Right lobe of liver (tissue), 6 donors: ENCODE data around the gene LRRN2. TPM values are rescaled to one million over a fixed set of nuclear protein-coding genes. Genes with fewer than 3 reads are reported as not detected.
"Not testable (repeated sequence)": the region's sequence is repeated elsewhere in the genome, so short reads cannot be mapped to it uniquely, and the experiment has no call there.

Source experiments
- ATAC-seq, 4 donors: fragments of 200-7000 bp; cut with Tn5 transposase; one replicate each; pipeline ENCODE4 v1.9.1; 2020; ENCODE audit warnings: mild to moderate bottlenecking in 4 of 4, moderate library complexity in 4 of 4
- DNase-seq, 3 donors: peaks; one replicate each; pipeline ENCODE4 v3.0.0-alpha.2; 2020
- H3K27ac ChIP-seq, 3 donors: fragments of 200-600 bp; one replicate each; pipeline ENCODE4 v1.8.0; 2022
- H3K27me3 ChIP-seq, 2 donors: fragments of 200-600 bp; one replicate each; pipeline ENCODE4 v1.8.0; 2022
- H3K36me3 ChIP-seq, 4 donors: fragments of 200-600 bp; sonication (generic) in 1 of 4; one replicate each; pipeline versions ENCODE4 v1.5.1 to v1.8.0; 2017 to 2022; ENCODE audit warnings: control low read depth in 1 of 4
- H3K4me1 ChIP-seq, 4 donors: fragments of 200-600 bp; sonication (generic) in 1 of 4; one replicate each; pipeline versions ENCODE4 v1.5.1 to v1.8.0; 2017 to 2022; ENCODE audit warnings: control low read depth in 1 of 4
- H3K4me3 ChIP-seq, 3 donors: fragments of 200-600 bp; one replicate each; pipeline ENCODE4 v1.8.0; 2022
- H3K9me3 ChIP-seq, 4 donors: fragments of 200-600 bp; sonication (generic) in 1 of 4; one replicate each; pipeline versions ENCODE4 v1.5.1 to v1.8.0; 2017 to 2022; ENCODE audit warnings: control low read depth in 1 of 4
- POLR2A ChIP-seq: fragments of 450-650 bp; IDR thresholded peaks from one replicate; pipeline ENCODE4 v1.6.1; 2017; ENCODE audit warnings: antibody characterized with exemption, mild to moderate bottlenecking
- WGBS: methylation state at CpG from one replicate; pipeline ENCODE4 v1.1.6; 2018; ENCODE audit warnings: low coverage, low lambda C conversion rate; ENCODE audit not compliant: insufficient coverage; ENCODE audit errors: missing lambda C conversion rate; 5-methylcytosine and 5-hydroxymethylcytosine counted together
- intact Hi-C, 2 donors: fragments of 100-400 bp; cut with DNase I; formaldehyde crosslinking; loops; one replicate each; pipeline versions ENCODE4 v1.11.2 to v1.14.1; 2022
- small RNA-seq, 2 experiments: library from RNA; depleted of rRNA; stranded (forward); fragments of <200 nt; gene quantifications; one replicate each; pipeline ENCODE3, GENCODE V24; 2016
- total RNA-seq, 6 experiments: library from RNA; depleted of rRNA in 2 of 6; stranded (reverse); fragments of >200 nt in 2 of 6; fragmentation: NEBNext Ultra II Directional in 3 of 6; extraction: Animal tissue kit (Norgen Biotek cat#: 25700) in 3 of 6; gene quantifications; one replicate each; pipeline versions ENCODE4 v1.1.0 to v1.2.4, GENCODE V29; 2016 to 2023
- TF ChIP-seq, protein P1 (sequence below), 4 donors: fragments of 200-600 bp in 3 of 4; fragments of 450-650 bp in 1 of 4; IDR thresholded peaks; one replicate each; pipeline versions ENCODE4 v1.5.1 to v1.8.0; 2016 to 2022; ENCODE audit warnings: antibody characterized with exemption in 4 of 4, mild to moderate bottlenecking in 2 of 4
- donor health status: DM: no; HTN: yes; CAD: no.
- donor health status: DM: no; HTN: no; CAD: no.
- donor health status: DM: no; HTN: no; CAD: no.
- donor health status: DM: no; HTN: yes; CAD: no.
- donor health status: DM: no; HTN: yes; CAD: no.

The LRRN2 gene
- total RNA-seq, 6 experiments from 2014 or later, result 0.07 to 0.78 (median 0.25) TPM

GRCh38 chr1:204571631-204572030, 113.9 kb downstream of the LRRN2 start:
- Histone ChIP-seq H3K27ac (no peak overlapping the region), H3K9me3 (no peaks in the 10 kb centered on the region), H3K27me3 (no peaks in the 10 kb centered on the region), H3K4me3 (no peak overlapping the region), H3K36me3 (no peaks in the 10 kb centered on the region), H3K4me1 (no peaks in the 10 kb centered on the region)
- no peak for ATAC-seq
- intact Hi-C loops, result no loop called here
- DNase-seq, result no peak
- TF ChIP-seq POLR2A, result no peak
- TF ChIP-seq, protein P1, sequence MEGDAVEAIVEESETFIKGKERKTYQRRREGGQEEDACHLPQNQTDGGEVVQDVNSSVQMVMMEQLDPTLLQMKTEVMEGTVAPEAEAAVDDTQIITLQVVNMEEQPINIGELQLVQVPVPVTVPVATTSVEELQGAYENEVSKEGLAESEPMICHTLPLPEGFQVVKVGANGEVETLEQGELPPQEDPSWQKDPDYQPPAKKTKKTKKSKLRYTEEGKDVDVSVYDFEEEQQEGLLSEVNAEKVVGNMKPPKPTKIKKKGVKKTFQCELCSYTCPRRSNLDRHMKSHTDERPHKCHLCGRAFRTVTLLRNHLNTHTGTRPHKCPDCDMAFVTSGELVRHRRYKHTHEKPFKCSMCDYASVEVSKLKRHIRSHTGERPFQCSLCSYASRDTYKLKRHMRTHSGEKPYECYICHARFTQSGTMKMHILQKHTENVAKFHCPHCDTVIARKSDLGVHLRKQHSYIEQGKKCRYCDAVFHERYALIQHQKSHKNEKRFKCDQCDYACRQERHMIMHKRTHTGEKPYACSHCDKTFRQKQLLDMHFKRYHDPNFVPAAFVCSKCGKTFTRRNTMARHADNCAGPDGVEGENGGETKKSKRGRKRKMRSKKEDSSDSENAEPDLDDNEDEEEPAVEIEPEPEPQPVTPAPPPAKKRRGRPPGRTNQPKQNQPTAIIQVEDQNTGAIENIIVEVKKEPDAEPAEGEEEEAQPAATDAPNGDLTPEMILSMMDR (IDR thresholded peaks at IDR 0.05), result no peak
- 96% methylated on average over 4 of the region's 4 CpGs for WGBS

DNA sequence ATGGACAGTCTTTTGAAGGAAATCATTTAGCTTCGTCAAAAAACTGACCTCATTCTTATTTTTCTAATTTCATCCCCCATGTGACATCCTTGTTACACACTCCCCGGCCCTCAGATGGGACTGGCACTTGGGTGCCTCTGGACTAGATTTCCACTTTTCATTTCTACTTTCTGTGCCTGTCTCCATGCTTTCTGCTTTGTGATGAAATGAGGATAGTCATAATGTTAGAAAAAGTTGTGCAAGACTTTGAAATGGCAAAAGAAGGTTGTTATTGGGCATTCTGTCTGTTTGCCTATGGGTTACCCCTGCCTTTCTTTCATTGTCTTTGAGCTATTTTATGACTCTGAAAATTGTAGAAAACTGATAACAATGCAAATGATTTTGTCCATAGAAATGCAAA, 114.4 kb downstream of the LRRN2 start:
- H3K9me3 ChIP-seq, result no peaks in the 10 kb centered on the region
- intact Hi-C loops, result no loop called here
- no peak overlapping the region for H3K27ac ChIP-seq
- no peak for ATAC-seq
- TF ChIP-seq POLR2A, result no peak
- TF ChIP-seq, protein P1 (IDR thresholded peaks at IDR 0.05), result no peak
- H3K36me3 ChIP-seq, result no peaks in the 10 kb centered on the region
- DNase-seq, result no peak
- no peaks in the 10 kb centered on the region for H3K27me3 ChIP-seq
- no peak overlapping the region for H3K4me3 ChIP-seq
- H3K4me1 ChIP-seq, result no peaks in the 10 kb centered on the region
- WGBS, result 93% methylated on average over 2 of the region's 2 CpGs

DNA sequence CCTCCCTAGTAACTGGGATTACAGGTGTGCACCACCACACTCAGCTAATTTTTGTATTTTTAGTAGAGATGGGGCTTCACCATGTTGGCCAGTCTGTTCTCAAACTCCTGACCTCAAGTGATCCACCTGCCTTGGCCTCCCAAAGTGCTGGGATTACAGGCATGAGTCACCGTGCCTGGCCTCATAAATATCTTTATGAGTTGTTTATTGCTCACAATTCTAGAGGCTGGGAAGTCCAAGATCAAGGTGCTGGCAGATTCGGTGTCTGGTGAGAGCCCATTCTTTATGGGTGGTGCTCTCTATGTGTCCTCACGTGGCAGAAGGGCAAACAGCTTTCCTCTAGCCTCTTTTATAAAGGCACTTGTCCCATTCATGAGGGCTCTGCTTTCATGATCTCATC, 115.5 kb downstream of the LRRN2 start:
- H3K36me3 ChIP-seq, H3K4me1 ChIP-seq, intact Hi-C loops, DNase-seq, H3K27me3 ChIP-seq, H3K9me3 ChIP-seq, H3K27ac ChIP-seq, ATAC-seq, H3K4me3 ChIP-seq: not testable (repeated sequence)
- WGBS, result 59% methylated on average over 3 of the region's 3 CpGs

GRCh38 chr1:204569478-204569877, 116.1 kb downstream of the LRRN2 start:
- TF ChIP-seq, protein P1 (IDR thresholded peaks at IDR 0.05), result no peak
- TF ChIP-seq POLR2A, result no peak
- H3K27ac ChIP-seq, result no peak overlapping the region
- 91% methylated on average over 5 of the region's 5 CpGs for WGBS
- ATAC-seq (no peak), DNase-seq (no peak)
- no peaks in the 10 kb centered on the region for H3K27me3 ChIP-seq
- no peaks in the 10 kb centered on the region for H3K36me3 ChIP-seq
- H3K9me3 ChIP-seq, result no peaks in the 10 kb centered on the region
- no peaks in the 10 kb centered on the region for H3K4me1 ChIP-seq
- H3K4me3 ChIP-seq, result no peak overlapping the region
- intact Hi-C loops, result loop anchor here (10.0 kb wide), 2 partner anchors 195 to 235 kb away; no protein-coding TSS in a partner anchor

DNA sequence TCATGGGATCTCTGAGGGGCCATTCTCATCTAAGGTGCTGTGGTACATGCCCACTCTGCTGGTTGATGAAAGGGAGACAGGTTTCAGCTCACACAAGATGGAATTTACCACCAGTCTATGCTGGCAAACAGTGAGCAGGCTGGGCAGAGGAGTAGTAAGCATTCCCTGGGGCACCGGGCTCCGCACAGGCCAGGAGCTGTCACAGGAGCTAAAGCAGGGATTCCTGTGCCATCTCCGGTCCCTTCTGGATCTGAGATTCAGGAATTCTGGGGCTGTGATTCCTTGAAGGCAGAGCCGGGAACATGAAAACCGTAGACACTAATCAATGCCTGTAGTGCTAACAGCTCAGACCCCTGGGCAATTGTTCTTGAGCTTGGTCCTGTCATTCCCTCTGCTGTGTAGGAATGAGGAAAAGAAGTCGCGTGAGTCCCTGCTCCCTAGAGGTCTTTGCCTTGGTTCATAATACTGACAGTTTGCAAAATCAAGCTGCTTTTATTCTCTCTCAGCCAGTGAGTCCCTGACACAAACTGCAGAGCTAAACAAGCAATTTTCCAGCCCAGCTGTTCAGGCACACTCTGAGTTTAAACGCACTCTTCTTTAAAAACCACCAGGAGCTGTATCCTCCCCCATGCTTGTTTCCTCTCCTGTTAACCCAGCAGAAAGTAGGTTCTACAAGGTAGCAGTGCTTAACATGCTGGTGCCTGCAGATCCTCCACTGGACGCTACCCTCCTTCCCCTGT, 116.8 kb downstream of the LRRN2 start:
- Histone ChIP-seq H3K4me3 (no peak overlapping the region), H3K27ac (no peak overlapping the region), H3K36me3 (no peaks in the 10 kb centered on the region), H3K27me3 (no peaks in the 10 kb centered on the region), H3K4me1 (no peaks in the 10 kb centered on the region), H3K9me3 (no peaks in the 10 kb centered on the region)
- DNase-seq (no peak), ATAC-seq (no peak)
- WGBS, result 90% methylated on average over 2 of the region's 9 CpGs
- TF ChIP-seq, protein P1 (IDR thresholded peaks at IDR 0.05), result no peak
- no peak for TF ChIP-seq POLR2A
- intact Hi-C loops, result loop anchor here (10.0 kb wide), 2 partner anchors 196 to 236 kb away; no protein-coding TSS in a partner anchor

Small RNAs within 50 kb of the gene (small RNA-seq; reads per million reads assigned to genes)
- gene RF00601 (0 reads per million in 2 experiments), gene RNA5SP75 (0 reads per million in 2 experiments)

Other genes with a start within 250 kb of the LRRN2 start
- gene PIK3C2B, start 190.9 kb downstream of the LRRN2 start, total RNA-seq, result 10 to 100 TPM in 3 of 6 experiments, 1 to 10 TPM in 3; 7.6 to 18.5 (median 10.1) TPM
- gene MDM4, start 169.3 kb downstream of the LRRN2 start, total RNA-seq, result 10 to 100 TPM; 21.0 to 37.6 (median 25.3) TPM
- 1 to 10 TPM; 3.2 to 7.8 (median 5.6) TPM for gene NFASC, start 185.1 kb upstream of the LRRN2 start, total RNA-seq